D721Med (cell line): ENCODE results near the gene TMEM253.

Source experiments
- DNase-seq: peaks from one replicate; pipeline ENCODE4 v3.0.0; 2011; ENCODE audit warnings: low spot score; ENCODE audit not compliant: insufficient read length
- FAIRE-seq: peaks from 2 replicates; lab custom pipeline; 2011; peaks lifted over from hg19 to GRCh38; lab: Jason Lieb, UNC
- TF ChIP-seq, protein P1 (sequence below): IDR thresholded peaks from 2 replicates; pipeline ENCODE4 v1.5.1; 2012; ENCODE audit warnings: mild to moderate bottlenecking, control low read depth; ENCODE audit not compliant: insufficient read depth; ENCODE audit errors: missing control alignments

TMEM253 gene

DNA sequence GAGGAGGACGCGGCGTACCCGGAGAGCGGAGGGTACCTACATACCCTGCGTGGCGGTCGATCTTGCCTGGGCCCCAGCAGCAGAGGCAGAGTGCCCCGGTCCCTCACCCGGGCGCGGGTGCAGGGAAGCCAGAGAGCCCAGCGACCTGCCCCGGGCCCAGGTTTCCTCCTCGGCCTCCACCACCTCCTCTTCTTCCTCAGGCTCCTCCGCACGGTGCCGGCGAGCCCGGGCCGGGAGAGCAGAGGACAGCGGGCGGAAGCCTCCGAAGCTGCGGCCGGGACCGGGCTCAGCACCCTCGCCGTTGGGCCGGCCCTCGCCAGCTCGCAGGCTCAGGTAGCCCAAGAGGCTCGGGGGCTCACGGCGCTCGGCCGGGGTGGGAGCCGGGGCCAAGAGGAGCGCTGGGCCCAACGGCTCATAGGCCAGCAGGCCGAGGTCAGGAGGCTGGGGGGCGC is 9.0 kb upstream of the TMEM253 start:
- FAIRE-seq, result no peak
- TF ChIP-seq, protein P1, sequence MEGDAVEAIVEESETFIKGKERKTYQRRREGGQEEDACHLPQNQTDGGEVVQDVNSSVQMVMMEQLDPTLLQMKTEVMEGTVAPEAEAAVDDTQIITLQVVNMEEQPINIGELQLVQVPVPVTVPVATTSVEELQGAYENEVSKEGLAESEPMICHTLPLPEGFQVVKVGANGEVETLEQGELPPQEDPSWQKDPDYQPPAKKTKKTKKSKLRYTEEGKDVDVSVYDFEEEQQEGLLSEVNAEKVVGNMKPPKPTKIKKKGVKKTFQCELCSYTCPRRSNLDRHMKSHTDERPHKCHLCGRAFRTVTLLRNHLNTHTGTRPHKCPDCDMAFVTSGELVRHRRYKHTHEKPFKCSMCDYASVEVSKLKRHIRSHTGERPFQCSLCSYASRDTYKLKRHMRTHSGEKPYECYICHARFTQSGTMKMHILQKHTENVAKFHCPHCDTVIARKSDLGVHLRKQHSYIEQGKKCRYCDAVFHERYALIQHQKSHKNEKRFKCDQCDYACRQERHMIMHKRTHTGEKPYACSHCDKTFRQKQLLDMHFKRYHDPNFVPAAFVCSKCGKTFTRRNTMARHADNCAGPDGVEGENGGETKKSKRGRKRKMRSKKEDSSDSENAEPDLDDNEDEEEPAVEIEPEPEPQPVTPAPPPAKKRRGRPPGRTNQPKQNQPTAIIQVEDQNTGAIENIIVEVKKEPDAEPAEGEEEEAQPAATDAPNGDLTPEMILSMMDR, result no peak

DNA sequence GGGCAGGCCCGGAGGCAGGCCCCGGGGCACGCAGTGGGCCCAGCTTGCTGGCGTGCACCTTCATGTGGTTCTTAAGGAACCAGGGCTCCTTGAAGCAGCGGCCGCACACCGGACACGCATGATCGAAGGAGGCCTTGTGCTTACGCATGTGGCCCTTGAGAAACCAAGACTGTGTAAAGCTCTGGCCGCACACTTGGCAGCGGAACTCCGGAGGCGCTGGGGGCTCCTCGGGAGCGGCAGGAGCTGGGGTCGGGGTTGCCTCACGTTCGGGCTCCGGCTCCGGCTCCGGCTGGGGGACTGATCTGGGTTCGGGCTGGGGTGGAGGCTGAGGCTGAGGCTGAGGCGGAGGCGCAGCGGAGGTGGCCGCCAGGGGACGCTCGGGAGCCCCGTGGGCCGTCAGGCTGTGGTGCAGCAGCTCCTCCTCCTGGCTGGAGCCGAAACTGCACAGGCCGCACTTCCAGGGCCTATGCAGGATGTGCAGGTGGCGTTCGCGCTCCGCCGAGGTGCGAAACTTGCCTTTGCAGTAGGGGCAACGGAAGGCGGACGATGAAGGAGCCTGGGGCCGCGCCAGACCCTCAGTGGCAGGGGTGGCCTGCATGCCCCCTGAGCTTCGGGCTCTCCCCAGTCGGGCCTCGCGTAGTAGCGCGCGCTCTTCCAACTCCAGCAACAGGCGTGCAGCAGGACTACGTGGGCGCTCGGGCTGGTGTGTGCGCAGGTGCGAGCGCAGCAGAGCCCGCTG is 8.4 kb upstream of the TMEM253 start:
- FAIRE-seq (no peak), DNase-seq (peak; percentile 85)
- TF ChIP-seq, protein P1, result peak; percentile 99

More for the DNA sequence above, 9.0 kb upstream of the TMEM253 start:
- DNase-seq, result peak; percentile 16

DNA sequence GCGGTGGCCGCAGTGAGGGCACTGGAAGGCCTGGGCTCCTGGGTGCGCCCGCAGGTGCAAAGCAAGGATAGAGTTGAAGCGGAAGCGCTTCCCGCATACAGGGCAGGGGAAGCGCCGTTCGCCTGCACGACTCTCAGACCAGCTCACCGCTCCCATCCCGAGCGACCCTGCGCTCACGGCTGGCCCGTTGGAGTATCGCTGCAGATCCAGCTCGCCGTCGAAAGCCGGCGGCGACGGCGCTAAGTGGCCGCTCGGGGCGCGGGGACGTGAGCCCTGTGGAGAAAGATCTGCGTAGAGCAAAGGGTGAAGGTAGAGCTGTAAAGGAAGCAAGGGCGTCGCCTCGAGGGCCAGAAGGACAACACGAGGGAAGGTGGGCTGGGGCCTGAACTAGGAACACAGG is 7.8 kb upstream of the TMEM253 start:
- DNase-seq (no peak), FAIRE-seq (no peak)
- TF ChIP-seq, protein P1, result no peak

DNA sequence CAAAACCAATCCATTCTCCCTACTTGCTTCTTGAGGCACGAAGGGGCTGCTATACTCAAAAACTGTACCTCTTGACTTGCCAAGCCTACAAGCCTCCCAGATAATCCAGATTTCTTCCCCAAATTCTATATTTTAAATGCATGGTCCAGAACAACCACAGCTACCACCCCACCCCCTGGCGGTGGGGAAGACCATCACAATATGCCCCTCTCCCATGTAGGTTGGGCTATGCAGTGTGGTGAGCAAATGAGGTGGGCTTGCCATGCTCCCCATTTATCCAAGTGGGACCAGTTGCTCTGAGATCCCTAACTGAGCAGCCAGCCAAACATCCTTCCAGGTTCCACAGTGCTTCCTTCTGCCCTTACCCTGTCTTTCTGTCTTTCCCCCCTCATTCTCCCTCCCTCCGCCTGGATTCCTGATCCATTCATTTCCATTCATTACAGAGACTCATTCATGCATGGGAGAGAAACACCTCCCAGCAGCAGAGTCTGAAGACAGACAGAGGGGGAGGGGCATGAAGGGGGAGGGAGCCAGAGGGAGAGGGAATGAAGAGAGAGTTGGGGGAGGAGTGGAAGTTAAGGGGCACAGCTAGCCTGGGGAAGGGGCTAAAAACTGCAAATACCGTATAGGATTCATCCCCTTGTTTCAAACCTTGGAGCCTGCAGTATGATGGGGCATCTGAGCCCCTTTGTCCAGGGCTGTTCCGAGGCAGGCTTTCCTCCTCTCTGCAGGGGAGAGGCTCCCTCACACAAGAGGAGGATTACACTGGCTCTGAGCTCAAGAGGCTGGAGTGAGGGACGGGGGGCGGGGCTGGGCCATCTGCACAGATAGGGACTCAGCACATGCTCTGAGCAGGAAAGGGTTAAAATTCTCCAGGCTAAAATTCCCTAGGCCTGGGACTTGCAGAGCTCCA is 6.8 kb upstream of the TMEM253 start:
- TF ChIP-seq, protein P1, result peak; percentile 31
- DNase-seq, result peak; percentile 63
- no peak for FAIRE-seq

DNA sequence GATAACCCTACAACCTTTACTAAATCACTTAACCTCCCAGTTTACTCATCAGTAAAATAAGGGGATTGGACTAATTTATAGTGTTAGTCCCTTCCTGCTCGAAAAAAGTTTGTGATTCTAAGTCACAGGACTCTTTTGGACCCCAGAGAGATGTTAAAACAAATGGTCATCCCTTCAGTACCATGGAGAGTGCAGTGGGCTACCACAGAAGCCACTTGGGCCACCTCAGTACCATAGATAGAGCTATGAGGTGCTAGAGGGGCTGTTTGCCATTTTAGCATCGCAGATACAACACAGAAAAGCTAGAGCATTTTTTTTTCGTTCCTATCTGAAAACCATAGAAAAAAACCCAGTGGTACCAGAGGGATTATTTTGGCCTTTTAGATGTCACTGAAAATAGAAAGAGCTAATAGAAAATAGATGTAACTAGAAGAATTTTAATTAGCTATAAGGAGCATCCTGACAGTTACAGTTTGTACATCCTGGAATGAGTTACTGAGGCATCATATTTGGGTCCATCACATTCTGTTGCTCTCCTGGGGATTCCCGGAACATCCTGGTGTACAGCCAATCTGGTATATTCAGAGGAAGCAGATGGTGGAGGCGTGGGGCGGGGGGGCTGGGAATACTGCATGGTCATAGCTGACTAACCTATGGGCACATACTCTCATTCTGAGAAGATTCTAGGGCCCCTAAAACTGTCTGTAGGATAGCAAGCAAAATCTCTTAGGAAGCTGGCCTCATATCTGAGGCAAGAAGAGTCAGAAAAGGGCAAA is 5.2 kb upstream of the TMEM253 start:
- TF ChIP-seq, protein P1, result no peak
- DNase-seq (no peak), FAIRE-seq (no peak)

- DNase-seq, result no peak
- FAIRE-seq, result no peak
Observed at GRCh38 chr14:21096438-21096837, 4.4 kb upstream of the TMEM253 start.

More at GRCh38 chr14:21096438-21096837, 4.4 kb upstream of the TMEM253 start:
- TF ChIP-seq, protein P1, result no peak
